ENCODE results near the gene LRRC4C.
"Not testable (repeated sequence)": the region's sequence is repeated elsewhere in the genome, so short reads cannot be mapped to it uniquely, and the experiment has no call there.

Gene LRRC4C

GRCh38 chr11:40606800-40607199 is 852.7 kb downstream of the LRRC4C start:
- no peak overlapping the region for H3K9ac ChIP-seq (ENCODE audit: low read length)
- H3K36me3 ChIP-seq (ENCODE audit: control insufficient read depth, insufficient read depth, low read length) = no peaks in the 10 kb centered on the region
- no peak overlapping the region for H3K4me3 ChIP-seq (ENCODE audit: low read length)
- H3K27ac ChIP-seq (ENCODE audit: low read depth, low read length) = no peak overlapping the region
- no peaks in the 10 kb centered on the region for H3K4me1 ChIP-seq (ENCODE audit: control insufficient read depth, insufficient read depth, low read length)
- no peaks in the 10 kb centered on the region for H3K27me3 ChIP-seq (ENCODE audit: control insufficient read depth, insufficient read depth, low read length)

GRCh38 chr11:40602866-40603552 is 856.4 kb downstream of the LRRC4C start:
- Histone ChIP-seq H3K36me3 (ENCODE audit: control insufficient read depth, insufficient read depth, low read length) (no peaks in the 10 kb centered on the region), H3K27me3 (ENCODE audit: control insufficient read depth, insufficient read depth, low read length) (no peaks in the 10 kb centered on the region), H3K9ac (ENCODE audit: low read length) (no peak overlapping the region), H3K4me1 (ENCODE audit: control insufficient read depth, insufficient read depth, low read length) (no peaks in the 10 kb centered on the region), H3K4me3 (ENCODE audit: low read length) (no peak overlapping the region), H3K27ac (ENCODE audit: low read depth, low read length) (no peak overlapping the region)

- Histone ChIP-seq H3K27me3 (ENCODE audit: control insufficient read depth, insufficient read depth, low read length) (no peaks in the 10 kb centered on the region), H3K4me1 (ENCODE audit: control insufficient read depth, insufficient read depth, low read length) (no peaks in the 10 kb centered on the region), H3K9ac (ENCODE audit: low read length) (no peak overlapping the region), H3K27ac (ENCODE audit: low read depth, low read length) (no peak overlapping the region), H3K4me3 (ENCODE audit: low read length) (no peak overlapping the region), H3K36me3 (ENCODE audit: control insufficient read depth, insufficient read depth, low read length) (no peaks in the 10 kb centered on the region)
Observed at GRCh38 chr11:40597546-40598113, 861.8 kb downstream of the LRRC4C start.

- Histone ChIP-seq H3K27me3 (ENCODE audit: control insufficient read depth, insufficient read depth, low read length) (no peaks in the 10 kb centered on the region), H3K4me3 (ENCODE audit: low read length) (no peak overlapping the region), H3K4me1 (ENCODE audit: control insufficient read depth, insufficient read depth, low read length) (no peaks in the 10 kb centered on the region), H3K36me3 (ENCODE audit: control insufficient read depth, insufficient read depth, low read length) (no peaks in the 10 kb centered on the region), H3K9ac (ENCODE audit: low read length) (no peak overlapping the region), H3K27ac (ENCODE audit: low read depth, low read length) (no peak overlapping the region)
Observed at GRCh38 chr11:40573254-40573891, 886.1 kb downstream of the LRRC4C start.

GRCh38 chr11:40569947-40570531 is 889.4 kb downstream of the LRRC4C start:
- Histone ChIP-seq H3K9ac (ENCODE audit: low read length) (no peak overlapping the region), H3K36me3 (ENCODE audit: control insufficient read depth, insufficient read depth, low read length) (no peaks in the 10 kb centered on the region), H3K27me3 (ENCODE audit: control insufficient read depth, insufficient read depth, low read length) (no peaks in the 10 kb centered on the region), H3K4me1 (ENCODE audit: control insufficient read depth, insufficient read depth, low read length) (no peaks in the 10 kb centered on the region), H3K4me3 (ENCODE audit: low read length) (no peak overlapping the region), H3K27ac (ENCODE audit: low read depth, low read length) (no peak overlapping the region)

- Histone ChIP-seq H3K36me3 (ENCODE audit: control insufficient read depth, insufficient read depth, low read length) (no peaks in the 10 kb centered on the region), H3K9ac (ENCODE audit: low read length) (no peak overlapping the region), H3K4me1 (ENCODE audit: control insufficient read depth, insufficient read depth, low read length) (no peaks in the 10 kb centered on the region), H3K27me3 (ENCODE audit: control insufficient read depth, insufficient read depth, low read length) (no peaks in the 10 kb centered on the region), H3K27ac (ENCODE audit: low read depth, low read length) (no peak overlapping the region), H3K4me3 (ENCODE audit: low read length) (no peak overlapping the region)
Observed at GRCh38 chr11:40567392-40567791, 892.1 kb downstream of the LRRC4C start.

GRCh38 chr11:40544162-40544561 is 915.3 kb downstream of the LRRC4C start:
- Histone ChIP-seq H3K4me3 (ENCODE audit: low read length) (no peak overlapping the region), H3K27me3 (ENCODE audit: control insufficient read depth, insufficient read depth, low read length) (no peaks in the 10 kb centered on the region), H3K27ac (ENCODE audit: low read depth, low read length) (no peak overlapping the region), H3K9ac (ENCODE audit: low read length) (no peak overlapping the region), H3K4me1 (ENCODE audit: control insufficient read depth, insufficient read depth, low read length) (no peaks in the 10 kb centered on the region), H3K36me3 (ENCODE audit: control insufficient read depth, insufficient read depth, low read length) (no peaks in the 10 kb centered on the region)

GRCh38 chr11:40542821-40543220 is 916.6 kb downstream of the LRRC4C start:
- Histone ChIP-seq H3K4me3 (ENCODE audit: low read length) (no peak overlapping the region), H3K36me3 (ENCODE audit: control insufficient read depth, insufficient read depth, low read length) (no peaks in the 10 kb centered on the region), H3K4me1 (ENCODE audit: control insufficient read depth, insufficient read depth, low read length) (no peaks in the 10 kb centered on the region), H3K27ac (ENCODE audit: low read depth, low read length) (no peak overlapping the region), H3K9ac (ENCODE audit: low read length) (no peak overlapping the region), H3K27me3 (ENCODE audit: control insufficient read depth, insufficient read depth, low read length) (no peaks in the 10 kb centered on the region)

GRCh38 chr11:40537734-40538133 is 921.7 kb downstream of the LRRC4C start:
- Histone ChIP-seq H3K36me3 (ENCODE audit: control insufficient read depth, insufficient read depth, low read length) (no peaks in the 10 kb centered on the region), H3K9ac (ENCODE audit: low read length) (no peak overlapping the region), H3K4me3 (ENCODE audit: low read length) (no peak overlapping the region), H3K27ac (ENCODE audit: low read depth, low read length) (no peak overlapping the region), H3K27me3 (ENCODE audit: control insufficient read depth, insufficient read depth, low read length) (no peaks in the 10 kb centered on the region), H3K4me1 (ENCODE audit: control insufficient read depth, insufficient read depth, low read length) (no peaks in the 10 kb centered on the region)

GRCh38 chr11:40522080-40522479 is 937.4 kb downstream of the LRRC4C start:
- not testable (repeated sequence) for H3K4me1 ChIP-seq (ENCODE audit: control insufficient read depth, insufficient read depth, low read length); H3K27me3 ChIP-seq (ENCODE audit: control insufficient read depth, insufficient read depth, low read length); H3K27ac ChIP-seq (ENCODE audit: low read depth, low read length); H3K36me3 ChIP-seq (ENCODE audit: control insufficient read depth, insufficient read depth, low read length); H3K4me3 ChIP-seq (ENCODE audit: low read length); H3K9ac ChIP-seq (ENCODE audit: low read length)

GRCh38 chr11:40517122-40517521 is 942.3 kb downstream of the LRRC4C start:
- H3K27me3 ChIP-seq (ENCODE audit: control insufficient read depth, insufficient read depth, low read length) = no peaks in the 10 kb centered on the region
- no peaks in the 10 kb centered on the region for H3K4me1 ChIP-seq (ENCODE audit: control insufficient read depth, insufficient read depth, low read length)
- no peak overlapping the region for H3K4me3 ChIP-seq (ENCODE audit: low read length)
- no peaks in the 10 kb centered on the region for H3K36me3 ChIP-seq (ENCODE audit: control insufficient read depth, insufficient read depth, low read length)
- no peak overlapping the region for H3K9ac ChIP-seq (ENCODE audit: low read length)
- H3K27ac ChIP-seq (ENCODE audit: low read depth, low read length) = no peak overlapping the region

GRCh38 chr11:40514124-40514523 is 945.3 kb downstream of the LRRC4C start:
- Histone ChIP-seq H3K27me3 (ENCODE audit: control insufficient read depth, insufficient read depth, low read length) (no peaks in the 10 kb centered on the region), H3K27ac (ENCODE audit: low read depth, low read length) (no peak overlapping the region), H3K4me1 (ENCODE audit: control insufficient read depth, insufficient read depth, low read length) (no peaks in the 10 kb centered on the region), H3K36me3 (ENCODE audit: control insufficient read depth, insufficient read depth, low read length) (no peaks in the 10 kb centered on the region), H3K4me3 (ENCODE audit: low read length) (no peak overlapping the region), H3K9ac (ENCODE audit: low read length) (no peak overlapping the region)
